GM23338 (cell line): Measurements from ENCODE around the gene CENPP.

Experiments
- CTCF ChIP-seq, 2 experiments: fragments of 200-600 bp in 1 of 2; sonication (generic) in 1 of 2; conservative IDR thresholded peaks; 2 replicates each; pipeline versions ENCODE4 v1.5.1 to v1.6.1; 2016 to 2017; ENCODE audit warnings: antibody characterized with exemption in 2 of 2, low read depth in 2 of 2, mild to moderate bottlenecking in 2 of 2, moderate library complexity in 1 of 2
- EZH2 ChIP-seq: fragments of 200-600 bp; sonication (generic); IDR thresholded peaks from one replicate; pipeline ENCODE4 v1.8.0; 2017; ENCODE audit warnings: antibody characterized with exemption, mild to moderate bottlenecking, low read depth; ENCODE audit not compliant: unreplicated experiment
- JUNB ChIP-seq: IDR thresholded peaks from one replicate; pipeline ENCODE4 v1.6.1; 2016; ENCODE audit warnings: antibody characterized with exemption; ENCODE audit not compliant: unreplicated experiment
- POLR2AphosphoS5 ChIP-seq: IDR thresholded peaks from 2 replicates; pipeline ENCODE4 v1.6.1; 2016; ENCODE audit warnings: antibody characterized with exemption, low read depth
- STAT1 ChIP-seq: IDR thresholded peaks from one replicate; pipeline ENCODE4 v1.6.1; 2016; ENCODE audit warnings: antibody characterized with exemption; ENCODE audit not compliant: unreplicated experiment

GRCh38 chr9:92654481-92655301, 328.9 kb downstream of the CENPP start:
- no peak for TF ChIP-seq STAT1
- TF ChIP-seq CTCF (conservative IDR thresholded peaks at IDR 0.05; ENCODE audit: low read depth in 2 of 2) = no peak
- TF ChIP-seq POLR2AphosphoS5 = no peak
- TF ChIP-seq EZH2 = no peak
- no peak for TF ChIP-seq JUNB
